GM23338 (cell line): Measurements from ENCODE around the gene KCNMA1.

Source experiments
- EZH2 ChIP-seq: fragments of 200-600 bp; sonication (generic); IDR thresholded peaks from one replicate; pipeline ENCODE4 v1.8.0; 2017; ENCODE audit warnings: antibody characterized with exemption, mild to moderate bottlenecking, low read depth; ENCODE audit not compliant: unreplicated experiment
- EZH2phosphoT487 ChIP-seq: fragments of 200-600 bp; sonication (generic); IDR thresholded peaks from one replicate; pipeline ENCODE4 v1.8.1; 2018; ENCODE audit warnings: antibody characterized with exemption; ENCODE audit not compliant: unreplicated experiment
- POLR2AphosphoS5 ChIP-seq: IDR thresholded peaks from 2 replicates; pipeline ENCODE4 v1.6.1; 2016; ENCODE audit warnings: antibody characterized with exemption, low read depth
- TF ChIP-seq, protein P1 (sequence below), 2 experiments: fragments of 200-600 bp in 1 of 2; sonication (generic) in 1 of 2; conservative IDR thresholded peaks; 2 replicates each; pipeline versions ENCODE4 v1.5.1 to v1.6.1; 2016 to 2017; ENCODE audit warnings: antibody characterized with exemption in 2 of 2, low read depth in 2 of 2, mild to moderate bottlenecking in 2 of 2, moderate library complexity in 1 of 2

DNA sequence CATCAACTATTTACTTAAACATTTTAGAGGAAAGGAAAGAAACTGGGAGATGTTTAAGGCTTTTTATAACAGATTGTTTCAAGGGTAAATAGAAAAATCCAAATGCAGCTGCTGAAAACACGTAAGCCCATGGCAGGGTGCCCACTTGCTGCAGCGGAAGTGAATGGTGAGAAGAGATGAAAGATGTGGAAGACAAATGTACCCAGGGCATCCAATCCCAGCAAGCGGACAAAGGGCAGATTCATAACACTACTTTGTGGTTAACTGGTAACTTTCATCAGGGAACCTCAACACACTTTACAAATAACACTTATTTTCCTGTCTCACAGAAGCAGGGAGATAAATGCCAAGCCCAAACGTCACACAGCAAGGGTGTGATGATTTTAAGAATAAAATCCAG, 358.4 kb downstream of the KCNMA1 start:
- TF ChIP-seq, protein P1, sequence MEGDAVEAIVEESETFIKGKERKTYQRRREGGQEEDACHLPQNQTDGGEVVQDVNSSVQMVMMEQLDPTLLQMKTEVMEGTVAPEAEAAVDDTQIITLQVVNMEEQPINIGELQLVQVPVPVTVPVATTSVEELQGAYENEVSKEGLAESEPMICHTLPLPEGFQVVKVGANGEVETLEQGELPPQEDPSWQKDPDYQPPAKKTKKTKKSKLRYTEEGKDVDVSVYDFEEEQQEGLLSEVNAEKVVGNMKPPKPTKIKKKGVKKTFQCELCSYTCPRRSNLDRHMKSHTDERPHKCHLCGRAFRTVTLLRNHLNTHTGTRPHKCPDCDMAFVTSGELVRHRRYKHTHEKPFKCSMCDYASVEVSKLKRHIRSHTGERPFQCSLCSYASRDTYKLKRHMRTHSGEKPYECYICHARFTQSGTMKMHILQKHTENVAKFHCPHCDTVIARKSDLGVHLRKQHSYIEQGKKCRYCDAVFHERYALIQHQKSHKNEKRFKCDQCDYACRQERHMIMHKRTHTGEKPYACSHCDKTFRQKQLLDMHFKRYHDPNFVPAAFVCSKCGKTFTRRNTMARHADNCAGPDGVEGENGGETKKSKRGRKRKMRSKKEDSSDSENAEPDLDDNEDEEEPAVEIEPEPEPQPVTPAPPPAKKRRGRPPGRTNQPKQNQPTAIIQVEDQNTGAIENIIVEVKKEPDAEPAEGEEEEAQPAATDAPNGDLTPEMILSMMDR (conservative IDR thresholded peaks at IDR 0.05; ENCODE audit: low read depth in 2 of 2), result no peak
- TF ChIP-seq EZH2phosphoT487 (no peak), EZH2 (no peak), POLR2AphosphoS5 (no peak)
